Measurements from ENCODE around the gene SLC16A12. TPM values are rescaled to one million over a fixed set of nuclear protein-coding genes. Genes with fewer than 3 reads are reported as not detected.

Gene SLC16A12
- total and polyA plus RNA-seq, 2 donors (not counting 3 experiments of a cell fraction or from before 2014, with no cell fraction given), result not detected

DNA sequence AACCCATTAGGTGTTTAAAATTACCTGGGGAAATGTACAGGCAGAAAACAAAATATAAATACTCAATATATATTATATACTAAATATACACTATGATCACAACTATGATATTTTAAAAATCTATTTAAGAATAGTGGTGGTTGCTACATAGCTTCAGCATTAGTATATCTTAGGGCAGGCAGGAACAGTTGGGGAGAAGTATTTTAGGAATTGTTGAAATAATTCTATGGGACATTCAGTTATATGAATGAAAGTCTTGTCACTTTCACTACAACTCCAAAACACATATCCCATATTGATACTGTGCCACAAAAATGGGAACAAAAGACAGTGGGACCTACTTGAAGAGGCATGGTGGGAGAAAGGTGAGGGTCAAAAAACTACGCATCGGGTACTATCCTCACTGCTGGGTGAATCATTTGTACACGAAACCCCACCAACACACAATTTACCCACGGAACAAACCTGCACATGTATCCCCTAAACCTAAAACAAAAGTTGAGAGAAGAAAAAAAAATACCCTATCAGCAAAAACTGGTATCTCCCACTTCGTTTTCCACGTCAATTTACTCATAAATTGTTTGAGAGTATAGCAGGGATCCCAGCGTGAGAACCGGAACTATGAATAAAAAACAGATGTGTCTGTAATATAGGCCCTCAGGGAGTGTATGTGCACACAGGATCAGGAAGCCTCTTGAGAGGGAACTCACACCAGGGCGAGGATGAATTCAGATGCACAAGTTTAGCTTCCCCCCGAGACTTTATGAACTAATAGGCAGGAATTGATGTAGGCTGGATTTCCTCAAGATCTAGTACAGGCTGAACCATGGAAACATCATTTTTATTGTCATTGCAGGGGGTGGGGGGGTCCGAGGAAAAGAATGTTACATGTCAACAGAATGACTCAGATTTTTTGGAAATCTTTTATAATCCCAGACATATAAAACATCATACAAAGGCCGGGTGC lies 16.2 kb downstream of the SLC16A12 start:
- Histone ChIP-seq H3K36me3 (ENCODE audit: control insufficient read depth in 2 of 2, extremely low read depth in 1 of 2, insufficient read depth in 2 of 2, low read length in 2 of 2) (no peaks in the 10 kb centered on the region), H3K27me3 (ENCODE audit: control insufficient read depth in 2 of 2, insufficient read depth in 2 of 2, low read length in 2 of 2) (no peaks in the 10 kb centered on the region), H3K9me3 (replicated peaks; ENCODE audit: control insufficient read depth, insufficient read depth, low read length) (no peaks in the 10 kb centered on the region), H3K4me1 (ENCODE audit: control insufficient read depth, extremely low read depth, insufficient read depth, low read length) (no peaks in the 10 kb centered on the region), H4K20me1 (replicated peaks; ENCODE audit: control insufficient read depth, extremely low read depth, insufficient read depth, low read length) (no peaks in the 10 kb centered on the region), H3K4me3 (replicated peaks in 1 of 3; ENCODE audit: insufficient read depth in 1 of 3, low read depth in 1 of 3, low read length in 3 of 3) (no peak overlapping the region), H3K9me1 (replicated peaks; ENCODE audit: control insufficient read depth, extremely low read depth, insufficient read depth, low read length) (no peaks in the 10 kb centered on the region), H2AFZ (ENCODE audit: low read depth, low read length) (no peak overlapping the region), H3K27ac (ENCODE audit: insufficient read depth, low read depth, low read length) (no peak overlapping the region), H3K9ac (replicated peaks; ENCODE audit: extremely low read depth, insufficient read depth, low read length) (no peak overlapping the region), H3K4me2 (ENCODE audit: insufficient read depth, low read length) (no peak overlapping the region), H3K79me2 (ENCODE audit: control insufficient read depth, insufficient read depth, low read length) (no peaks in the 10 kb centered on the region)
- dilution Hi-C loops (cut with MboI; ENCODE audit: extremely low pct_ligation_motif_present, low sequenced_read_pairs) (no loop called here), intact Hi-C loops (cut with micrococcal nuclease) (no loop called here)
- no peak for FAIRE-seq
- POLR2A ChIA-PET, result no interaction called here
- no TSS peak for BruUV-seq (replicated peaks)
- CTCF ChIA-PET, result no interaction called here
- DNase-seq (ENCODE audit: low read depth, low spot score), result no peak
- TF ChIP-seq POLR2A (IDR thresholded peaks at IDR 0.05; ENCODE audit: low read depth, low read length) (no peak), POLR2AphosphoS5 (IDR thresholded peaks at IDR 0.05; ENCODE audit: insufficient read depth, low read depth, low read length) (no peak), GATA2 (IDR thresholded peaks at IDR 0.05; ENCODE audit: insufficient read depth, insufficient read length, low read depth, low read length) (no peak), MYC (IDR thresholded peaks at IDR 0.05; ENCODE audit: low read depth, low read length) (no peak), FOS (IDR thresholded peaks at IDR 0.05; ENCODE audit: borderline replicate concordance, insufficient read depth, low read length) (no peak)
- TF ChIP-seq, protein P1, sequence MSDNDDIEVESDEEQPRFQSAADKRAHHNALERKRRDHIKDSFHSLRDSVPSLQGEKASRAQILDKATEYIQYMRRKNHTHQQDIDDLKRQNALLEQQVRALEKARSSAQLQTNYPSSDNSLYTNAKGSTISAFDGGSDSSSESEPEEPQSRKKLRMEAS (IDR thresholded peaks at IDR 0.05; ENCODE audit: insufficient read depth, insufficient read length), result no peak

GRCh38 chr10:89518108-89518507 lies 17.3 kb downstream of the SLC16A12 start:
- Histone ChIP-seq H3K27ac (ENCODE audit: insufficient read depth, low read depth, low read length) (no peak overlapping the region), H4K20me1 (replicated peaks; ENCODE audit: control insufficient read depth, extremely low read depth, insufficient read depth, low read length) (no peaks in the 10 kb centered on the region), H3K9me1 (replicated peaks; ENCODE audit: control insufficient read depth, extremely low read depth, insufficient read depth, low read length) (no peaks in the 10 kb centered on the region), H3K4me1 (ENCODE audit: control insufficient read depth, extremely low read depth, insufficient read depth, low read length) (no peaks in the 10 kb centered on the region), H3K36me3 (ENCODE audit: control insufficient read depth in 2 of 2, extremely low read depth in 1 of 2, insufficient read depth in 2 of 2, low read length in 2 of 2) (no peaks in the 10 kb centered on the region), H3K79me2 (ENCODE audit: control insufficient read depth, insufficient read depth, low read length) (no peaks in the 10 kb centered on the region), H3K27me3 (ENCODE audit: control insufficient read depth in 2 of 2, insufficient read depth in 2 of 2, low read length in 2 of 2) (no peaks in the 10 kb centered on the region), H2AFZ (ENCODE audit: low read depth, low read length) (no peak overlapping the region), H3K4me2 (ENCODE audit: insufficient read depth, low read length) (no peak overlapping the region), H3K4me3 (replicated peaks in 1 of 3; ENCODE audit: insufficient read depth in 1 of 3, low read depth in 1 of 3, low read length in 3 of 3) (no peak overlapping the region), H3K9me3 (replicated peaks; ENCODE audit: control insufficient read depth, insufficient read depth, low read length) (no peaks in the 10 kb centered on the region), H3K9ac (replicated peaks; ENCODE audit: extremely low read depth, insufficient read depth, low read length) (no peak overlapping the region)
- no TSS peak for BruUV-seq (replicated peaks)
- DNase-seq (ENCODE audit: low read depth, low spot score) (no peak), FAIRE-seq (no peak)
- CTCF ChIA-PET, result interaction anchor here (0.7 kb wide), 1 partner anchor 52 kb away, joined by 3 read pairs; no protein-coding TSS in a partner anchor
- no peak for TF ChIP-seq POLR2A (IDR thresholded peaks at IDR 0.05; ENCODE audit: low read depth, low read length)
- TF ChIP-seq JUN (IDR thresholded peaks at IDR 0.05; ENCODE audit: borderline replicate concordance, insufficient read depth, insufficient read length, low read depth), result no peak
- TF ChIP-seq GATA2 (IDR thresholded peaks at IDR 0.05; ENCODE audit: insufficient read depth, insufficient read length, low read depth, low read length), result no peak
- TF ChIP-seq FOS (IDR thresholded peaks at IDR 0.05; ENCODE audit: borderline replicate concordance, insufficient read depth, low read length), result no peak
- TF ChIP-seq, protein P1 (IDR thresholded peaks at IDR 0.05; ENCODE audit: insufficient read depth, insufficient read length), result no peak
- no peak for TF ChIP-seq MYC (IDR thresholded peaks at IDR 0.05; ENCODE audit: low read depth, low read length)
- dilution Hi-C loops (cut with MboI; ENCODE audit: extremely low pct_ligation_motif_present, low sequenced_read_pairs), result no loop called here
- intact Hi-C loops (cut with micrococcal nuclease), result no loop called here
- POLR2A ChIA-PET, result no interaction called here

Measured in endothelial cell of umbilical vein (primary cell).